HepG2 (cell line): ENCODE results near the gene VPS4A. TPM values are rescaled to one million over a fixed set of nuclear protein-coding genes. Genes with fewer than 3 reads are reported as not detected.

Source experiments
- ATF3 ChIP-seq: sonication (generic); formaldehyde crosslinking; IDR thresholded peaks from 2 replicates; pipeline ENCODE4 v1.4.0; 2020; ENCODE audit warnings: missing genetic modification reagents
- MBNL3 ChIP-seq: fragments of 250-450 bp; sonication (Bioruptor Pico); conservative IDR thresholded peaks from 2 replicates; pipeline ENCODE4 v1.8.0; 2022; ENCODE audit warnings: mild to moderate bottlenecking, inconsistent platforms
- MLLT10 ChIP-seq: sonication (generic); formaldehyde crosslinking; IDR thresholded peaks from 2 replicates; pipeline ENCODE4 v1.4.0; 2020; ENCODE audit warnings: missing genetic modification reagents
- NFYC ChIP-seq: IDR thresholded peaks from 2 replicates; pipeline ENCODE4 v1.6.1; 2016; ENCODE audit warnings: missing genetic modification reagents, missing compliant biosample characterization
- NONO ChIP-seq, 2 experiments: fragments of 450-650 bp in 1 of 2; sonication (generic) in 1 of 2; formaldehyde crosslinking in 1 of 2; IDR thresholded peaks in 1 of 2; conservative IDR thresholded peaks in 1 of 2; 2 replicates each; pipeline versions ENCODE4 v1.6.1 to v1.8.0; 2017 to 2022; ENCODE audit warnings: mild to moderate bottlenecking in 1 of 2, missing genetic modification reagents in 1 of 2, moderate library complexity in 1 of 2
- REPIN1 ChIP-seq: sonication (generic); formaldehyde crosslinking; IDR thresholded peaks from 2 replicates; pipeline ENCODE4 v1.8.0; 2022; ENCODE audit warnings: missing genetic modification reagents, low read depth, mild to moderate bottlenecking, borderline replicate concordance
- REXO4 ChIP-seq: sonication (generic); formaldehyde crosslinking; IDR thresholded peaks from 2 replicates; pipeline ENCODE4 v1.8.0; 2022; ENCODE audit warnings: missing genetic modification reagents, mild to moderate bottlenecking, borderline replicate concordance
- TOE1 ChIP-seq: sonication (generic); formaldehyde crosslinking; IDR thresholded peaks from 2 replicates; pipeline ENCODE4 v1.4.0; 2020; ENCODE audit warnings: mild to moderate bottlenecking, missing genetic modification reagents
- XBP1 ChIP-seq: sonication (generic); formaldehyde crosslinking; IDR thresholded peaks from 2 replicates; pipeline ENCODE4 v1.5.0; 2020; ENCODE audit warnings: missing genetic modification reagents
- ZFP36L2 ChIP-seq: sonication (generic); formaldehyde crosslinking; IDR thresholded peaks from 2 replicates; pipeline ENCODE4 v1.4.0; 2020; ENCODE audit warnings: missing genetic modification reagents
- ZNF235 ChIP-seq: sonication (generic); formaldehyde crosslinking; IDR thresholded peaks from 2 replicates; pipeline ENCODE4 v1.8.1; 2023; ENCODE audit warnings: mild to moderate bottlenecking, missing genetic modification reagents, borderline replicate concordance
- ZNF263 ChIP-seq: sonication (generic); formaldehyde crosslinking; IDR thresholded peaks from 2 replicates; pipeline ENCODE4 v1.4.0; 2020; ENCODE audit warnings: missing genetic modification reagents
- ZNF3 ChIP-seq: IDR thresholded peaks from 2 replicates; pipeline ENCODE4 v1.7.0; 2017; ENCODE audit warnings: inconsistent platforms
- ZNF326 ChIP-seq: sonication (generic); formaldehyde crosslinking; IDR thresholded peaks from 2 replicates; pipeline ENCODE4 v1.4.0; 2020; ENCODE audit warnings: missing genetic modification reagents, borderline replicate concordance
- ZNF331 ChIP-seq: sonication (generic); formaldehyde crosslinking; IDR thresholded peaks from 2 replicates; pipeline ENCODE4 v1.4.0; 2020; ENCODE audit warnings: missing genetic modification reagents
- ZNF577 ChIP-seq: sonication (generic); formaldehyde crosslinking; IDR thresholded peaks from 2 replicates; pipeline ENCODE4 v1.4.0; 2020; ENCODE audit warnings: mild to moderate bottlenecking, low read depth, missing genetic modification reagents, borderline replicate concordance
- ZUFSP ChIP-seq: sonication (generic); formaldehyde crosslinking; IDR thresholded peaks from 2 replicates; pipeline ENCODE4 v1.9.0; 2021; ENCODE audit warnings: missing genetic modification reagents, mild to moderate bottlenecking, borderline replicate concordance
- polyA plus RNA-seq, 8 experiments: library from polyadenylated mRNA; depleted of rRNA in 3 of 8; stranded (reverse) in 7 of 8; unstranded in 1 of 8; fragments of >200 nt; fragmentation: Illumina TruSeq in 4 of 8; extraction: Trizol in 4 of 8; gene quantifications; 2 replicates each; pipeline versions ENCODE4 v1.2.1 to v1.2.3, GENCODE V29; 2011 to 2016; ENCODE audit warnings: low read depth in 4 of 8, missing spikeins in 1 of 8, mixed read lengths in 1 of 8; ENCODE audit not compliant: insufficient read depth in 1 of 8
- total RNA-seq, 5 experiments: library from RNA; depleted of rRNA; stranded (reverse); fragments of >200 nt; fragmentation: Illumina TruSeq; extraction: Trizol; gene quantifications; 2 replicates each; pipeline ENCODE4 v1.2.3, GENCODE V29; 2016; ENCODE audit warnings: low read depth in 1 of 5
- TF ChIP-seq, protein P1 (sequence below): sonication (generic); formaldehyde crosslinking; IDR thresholded peaks from 2 replicates; pipeline ENCODE4 v1.5.0; 2020; ENCODE audit warnings: missing genetic modification reagents
- TF ChIP-seq, protein P2 (sequence below): sonication (generic); formaldehyde crosslinking; IDR thresholded peaks from 2 replicates; pipeline ENCODE4 v1.4.0; 2020; ENCODE audit warnings: missing genetic modification reagents
- TF ChIP-seq, protein P3 (sequence below): sonication (generic); formaldehyde crosslinking; IDR thresholded peaks from 2 replicates; pipeline ENCODE4 v1.5.0; 2020; ENCODE audit warnings: missing genetic modification reagents

The VPS4A gene
- total and polyA plus RNA-seq, 2 of the 13 experiments (the other 11 are each of a cell fraction or from before 2014, with no cell fraction given), result 13.2 to 27.9 TPM

DNA sequence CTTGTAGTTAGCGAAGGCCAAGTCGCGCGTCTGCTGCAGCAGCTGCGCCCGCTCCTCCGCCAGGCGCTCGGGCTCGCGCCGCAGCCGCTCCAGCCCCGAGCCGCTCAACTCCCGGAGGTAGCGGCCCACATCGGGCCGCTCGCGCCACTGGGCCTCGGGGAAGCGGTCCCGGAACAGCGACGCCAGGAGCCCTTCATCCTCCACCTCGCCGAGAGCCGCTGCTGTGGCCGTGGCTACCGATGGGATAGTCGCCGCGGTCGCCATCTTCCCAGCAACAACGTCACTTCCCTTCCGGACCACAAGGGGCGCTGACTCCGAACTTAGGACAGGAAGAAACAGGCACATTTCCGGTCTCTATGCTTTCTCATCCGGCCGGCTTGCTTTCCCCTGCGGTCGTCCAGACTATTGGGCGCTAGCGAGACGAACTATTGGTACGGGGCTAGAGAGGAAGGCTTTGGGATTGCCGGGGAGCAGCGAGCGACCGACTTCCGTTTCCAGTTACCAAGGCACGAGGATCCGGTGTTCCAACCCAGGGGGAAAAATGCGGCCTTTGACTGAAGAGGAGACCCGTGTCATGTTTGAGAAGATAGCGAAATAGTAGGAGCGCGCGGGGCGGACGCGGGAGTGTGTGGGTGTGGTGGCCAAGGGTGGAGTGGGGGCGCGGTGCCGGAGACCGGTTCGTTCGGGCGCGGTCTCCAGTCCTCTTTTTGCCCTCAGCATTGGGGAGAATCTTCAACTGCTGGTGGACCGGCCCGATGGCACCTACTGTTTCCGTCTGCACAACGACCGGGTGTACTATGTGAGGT is 28.3 kb downstream of the VPS4A start, which contains the start of the genes COG8 and NIP7 (continued):
- no peak for TF ChIP-seq ZUFSP (CRISPR knock-in tag)
- 0 out of 2 replicates have a peak, but pooled peaks have one; percentile 31 for TF ChIP-seq REXO4 (CRISPR knock-in tag)
- no peak for TF ChIP-seq ZNF3 (CRISPR knock-in tag)
- peak; percentile 62; the same call in 1 of the 2 replicates for TF ChIP-seq ZNF235
- TF ChIP-seq ZFP36L2 (CRISPR knock-in tag), result no peak
- TF ChIP-seq ATF3 (CRISPR knock-in tag), result peak; percentile 51; the same call in 1 of the 2 replicates
- TF ChIP-seq MLLT10, result 0 out of 2 replicates have a peak, but pooled peaks have one; percentile 30
- TF ChIP-seq NFYC, result peak; percentile 48; the same call in 1 of the 2 replicates
- TF ChIP-seq, protein P1, sequence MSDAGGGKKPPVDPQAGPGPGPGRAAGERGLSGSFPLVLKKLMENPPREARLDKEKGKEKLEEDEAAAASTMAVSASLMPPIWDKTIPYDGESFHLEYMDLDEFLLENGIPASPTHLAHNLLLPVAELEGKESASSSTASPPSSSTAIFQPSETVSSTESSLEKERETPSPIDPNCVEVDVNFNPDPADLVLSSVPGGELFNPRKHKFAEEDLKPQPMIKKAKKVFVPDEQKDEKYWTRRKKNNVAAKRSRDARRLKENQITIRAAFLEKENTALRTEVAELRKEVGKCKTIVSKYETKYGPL (CRISPR knock-in tag), result peak; percentile 84
- no peak for TF ChIP-seq ZNF326 (CRISPR knock-in tag)
- TF ChIP-seq ZNF331 (CRISPR knock-in tag), result peak; percentile 86; the same call in 1 of the 2 replicates
- no peak for TF ChIP-seq ZNF577
- no peak for TF ChIP-seq NONO (IDR thresholded peaks at IDR 0.05)
- TF ChIP-seq NONO (CRISPR knock-in tag; conservative IDR thresholded peaks at IDR 0.05), result peak; percentile 98
- no peak; the same call in none of the 2 replicates for TF ChIP-seq XBP1 (CRISPR knock-in tag)
- TF ChIP-seq ZNF263 (CRISPR knock-in tag), result peak; percentile 18; the same call in 1 of the 2 replicates
- TF ChIP-seq, protein P2, sequence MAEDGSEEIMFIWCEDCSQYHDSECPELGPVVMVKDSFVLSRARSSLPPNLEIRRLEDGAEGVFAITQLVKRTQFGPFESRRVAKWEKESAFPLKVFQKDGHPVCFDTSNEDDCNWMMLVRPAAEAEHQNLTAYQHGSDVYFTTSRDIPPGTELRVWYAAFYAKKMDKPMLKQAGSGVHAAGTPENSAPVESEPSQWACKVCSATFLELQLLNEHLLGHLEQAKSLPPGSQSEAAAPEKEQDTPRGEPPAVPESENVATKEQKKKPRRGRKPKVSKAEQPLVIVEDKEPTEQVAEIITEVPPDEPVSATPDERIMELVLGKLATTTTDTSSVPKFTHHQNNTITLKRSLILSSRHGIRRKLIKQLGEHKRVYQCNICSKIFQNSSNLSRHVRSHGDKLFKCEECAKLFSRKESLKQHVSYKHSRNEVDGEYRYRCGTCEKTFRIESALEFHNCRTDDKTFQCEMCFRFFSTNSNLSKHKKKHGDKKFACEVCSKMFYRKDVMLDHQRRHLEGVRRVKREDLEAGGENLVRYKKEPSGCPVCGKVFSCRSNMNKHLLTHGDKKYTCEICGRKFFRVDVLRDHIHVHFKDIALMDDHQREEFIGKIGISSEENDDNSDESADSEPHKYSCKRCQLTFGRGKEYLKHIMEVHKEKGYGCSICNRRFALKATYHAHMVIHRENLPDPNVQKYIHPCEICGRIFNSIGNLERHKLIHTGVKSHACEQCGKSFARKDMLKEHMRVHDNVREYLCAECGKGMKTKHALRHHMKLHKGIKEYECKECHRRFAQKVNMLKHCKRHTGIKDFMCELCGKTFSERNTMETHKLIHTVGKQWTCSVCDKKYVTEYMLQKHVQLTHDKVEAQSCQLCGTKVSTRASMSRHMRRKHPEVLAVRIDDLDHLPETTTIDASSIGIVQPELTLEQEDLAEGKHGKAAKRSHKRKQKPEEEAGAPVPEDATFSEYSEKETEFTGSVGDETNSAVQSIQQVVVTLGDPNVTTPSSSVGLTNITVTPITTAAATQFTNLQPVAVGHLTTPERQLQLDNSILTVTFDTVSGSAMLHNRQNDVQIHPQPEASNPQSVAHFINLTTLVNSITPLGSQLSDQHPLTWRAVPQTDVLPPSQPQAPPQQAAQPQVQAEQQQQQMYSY (CRISPR knock-in tag), result peak; percentile 74
- peak; percentile 82; the same call in 1 of the 2 replicates for TF ChIP-seq REPIN1 (CRISPR knock-in tag)
- no peak for TF ChIP-seq TOE1 (CRISPR knock-in tag)
- no peak for TF ChIP-seq MBNL3 (CRISPR knock-in tag)
- TF ChIP-seq, protein P3, sequence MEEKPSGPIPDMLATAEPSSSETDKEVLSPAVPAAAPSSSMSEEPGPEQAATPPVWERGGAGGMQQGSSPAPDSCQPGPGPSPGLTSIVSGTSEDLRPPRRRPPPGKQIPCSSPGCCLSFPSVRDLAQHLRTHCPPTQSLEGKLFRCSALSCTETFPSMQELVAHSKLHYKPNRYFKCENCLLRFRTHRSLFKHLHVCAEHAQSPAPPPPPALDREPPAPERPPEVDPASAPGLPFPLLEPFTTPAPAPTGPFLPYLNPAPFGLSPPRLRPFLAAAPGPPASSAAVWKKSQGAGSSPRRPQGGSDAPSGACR (CRISPR knock-in tag), result no peak
